ENCODE results near the gene RANBP17. TPM values are rescaled to one million over a fixed set of nuclear protein-coding genes. Genes with fewer than 3 reads are reported as not detected.
"Not testable (repeated sequence)": the region's sequence is repeated elsewhere in the genome, so short reads cannot be mapped to it uniquely, and the experiment has no call there.

RANBP17 gene
- total RNA-seq, 2 experiments from 2014 or later, result not detected

- no peaks in the 10 kb centered on the region for H3K9me3 Mint-ChIP-seq
- intact Hi-C loops (cut with DNase I, micrococcal nuclease), result no loop called here
- Histone ChIP-seq H3K4me3 (ENCODE audit: low read length) (no peak overlapping the region), H3K9me3 (ENCODE audit: control insufficient read depth in 1 of 2, insufficient read depth in 1 of 2, low read length in 2 of 2) (no peaks in the 10 kb centered on the region), H3K27ac (ENCODE audit: low read depth in 1 of 2, low read length in 2 of 2) (no peak overlapping the region), H3K27me3 (ENCODE audit: control insufficient read depth in 1 of 2, insufficient read depth in 2 of 2, low read length in 2 of 2) (peaks cover 0 to 6% of the 10 kb centered on the region in 2 experiments), H3K4me1 (ENCODE audit: insufficient read depth, low read length) (no peaks in the 10 kb centered on the region), H3K36me3 (ENCODE audit: insufficient read depth, low read length) (no peaks in the 10 kb centered on the region)
- ATAC-seq (ENCODE audit: poor library complexity) (no peak), DNase-seq (no peak)
- no peak overlapping the region for H3K4me3 Mint-ChIP-seq
- ChIA-PET CTCF (no interaction called here), POLR2A (no interaction called here)
- TF ChIP-seq CTCF (IDR thresholded peaks at IDR 0.05), result no peak
- no peaks in the 10 kb centered on the region for H3K4me1 Mint-ChIP-seq (ENCODE audit: low read depth)
- H3K36me3 Mint-ChIP-seq (ENCODE audit: low read depth), result no peaks in the 10 kb centered on the region
- H3K27ac Mint-ChIP-seq, result no peak overlapping the region
- peaks cover 24% of the 10 kb centered on the region for H3K27me3 Mint-ChIP-seq
Measured at GRCh38 chr5:171295801-171296200, 434.0 kb downstream of the RANBP17 start.

- ATAC-seq (ENCODE audit: poor library complexity); H3K36me3 ChIP-seq (ENCODE audit: insufficient read depth, low read length); H3K27ac ChIP-seq (ENCODE audit: low read depth in 1 of 2, low read length in 2 of 2); H3K4me1 ChIP-seq (ENCODE audit: insufficient read depth, low read length); H3K27ac Mint-ChIP-seq; DNase-seq; H3K4me3 Mint-ChIP-seq; H3K9me3 ChIP-seq (ENCODE audit: control insufficient read depth in 1 of 2, insufficient read depth in 1 of 2, low read length in 2 of 2); H3K4me3 ChIP-seq (ENCODE audit: low read length); intact Hi-C loops (cut with DNase I, micrococcal nuclease); H3K9me3 Mint-ChIP-seq; POLR2A ChIA-PET; H3K27me3 ChIP-seq (ENCODE audit: control insufficient read depth in 1 of 2, insufficient read depth in 2 of 2, low read length in 2 of 2); H3K36me3 Mint-ChIP-seq (ENCODE audit: low read depth); H3K4me1 Mint-ChIP-seq (ENCODE audit: low read depth): not testable (repeated sequence)
- CTCF ChIA-PET, result interaction anchor here (0.6 kb wide), 1 partner anchor 29 kb away, joined by 3 read pairs; no protein-coding TSS in a partner anchor
- peaks cover 40% of the 10 kb centered on the region for H3K27me3 Mint-ChIP-seq
Measured at GRCh38 chr5:171297941-171298340, 436.1 kb downstream of the RANBP17 start.

GRCh38 chr5:171299228-171299627 is 437.4 kb downstream of the RANBP17 start:
- H3K9me3 ChIP-seq (ENCODE audit: control insufficient read depth in 1 of 2, insufficient read depth in 1 of 2, low read length in 2 of 2), result no peaks in the 10 kb centered on the region
- no peak overlapping the region for H3K27ac Mint-ChIP-seq
- H3K4me3 ChIP-seq (ENCODE audit: low read length), result no peak overlapping the region
- TF ChIP-seq CTCF (IDR thresholded peaks at IDR 0.05), result no peak
- H3K4me3 Mint-ChIP-seq, result no peak overlapping the region
- H3K27me3 Mint-ChIP-seq, result peaks cover 53% of the 10 kb centered on the region
- H3K27me3 ChIP-seq (ENCODE audit: control insufficient read depth in 1 of 2, insufficient read depth in 2 of 2, low read length in 2 of 2), result peaks cover 10 to 11% of the 10 kb centered on the region in 2 experiments
- no peaks in the 10 kb centered on the region for H3K9me3 Mint-ChIP-seq
- intact Hi-C loops (cut with DNase I, micrococcal nuclease), result no loop called here
- no peaks in the 10 kb centered on the region for H3K36me3 Mint-ChIP-seq (ENCODE audit: low read depth)
- CTCF ChIA-PET, result no interaction called here
- DNase-seq (no peak), ATAC-seq (ENCODE audit: poor library complexity) (no peak)
- no peaks in the 10 kb centered on the region for H3K4me1 ChIP-seq (ENCODE audit: insufficient read depth, low read length)
- POLR2A ChIA-PET, result no interaction called here
- H3K27ac ChIP-seq (ENCODE audit: low read depth in 1 of 2, low read length in 2 of 2), result no peak overlapping the region
- no peaks in the 10 kb centered on the region for H3K4me1 Mint-ChIP-seq (ENCODE audit: low read depth)
- H3K36me3 ChIP-seq (ENCODE audit: insufficient read depth, low read length), result no peaks in the 10 kb centered on the region

GRCh38 chr5:171299851-171300250 is 438.0 kb downstream of the RANBP17 start:
- POLR2A ChIA-PET, result no interaction called here
- Histone ChIP-seq H3K36me3 (ENCODE audit: insufficient read depth, low read length) (no peaks in the 10 kb centered on the region), H3K27ac (ENCODE audit: low read depth in 1 of 2, low read length in 2 of 2) (no peak overlapping the region), H3K4me1 (ENCODE audit: insufficient read depth, low read length) (no peaks in the 10 kb centered on the region), H3K27me3 (ENCODE audit: control insufficient read depth in 1 of 2, insufficient read depth in 2 of 2, low read length in 2 of 2) (peaks cover 15 to 17% of the 10 kb centered on the region in 2 experiments), H3K9me3 (ENCODE audit: control insufficient read depth in 1 of 2, insufficient read depth in 1 of 2, low read length in 2 of 2) (no peaks in the 10 kb centered on the region), H3K4me3 (ENCODE audit: low read length) (no peak overlapping the region)
- no peak overlapping the region for H3K27ac Mint-ChIP-seq
- ATAC-seq (ENCODE audit: poor library complexity), result no peak
- no peaks in the 10 kb centered on the region for H3K9me3 Mint-ChIP-seq
- H3K27me3 Mint-ChIP-seq, result peaks cover 57% of the 10 kb centered on the region
- no peaks in the 10 kb centered on the region for H3K36me3 Mint-ChIP-seq (ENCODE audit: low read depth)
- intact Hi-C loops (cut with DNase I, micrococcal nuclease), result no loop called here
- CTCF ChIA-PET, result no interaction called here
- H3K4me3 Mint-ChIP-seq, result no peak overlapping the region
- TF ChIP-seq CTCF (IDR thresholded peaks at IDR 0.05), result no peak
- no peaks in the 10 kb centered on the region for H3K4me1 Mint-ChIP-seq (ENCODE audit: low read depth)
- no peak for DNase-seq

All from CD4-positive, alpha-beta T cell (primary cell).